ENCODE measurements around the gene ARMC3.
"Not testable (repeated sequence)": the region's sequence is repeated elsewhere in the genome, so short reads cannot be mapped to it uniquely, and the experiment has no call there.

The ARMC3 gene

GRCh38 chr10:22927166-22927565 lies 687 bp upstream of the ARMC3 start:
- DNase-seq (ENCODE audit: low spot score), result no peak

GRCh38 chr10:22929053-22929452 lies 1.2 kb downstream of the ARMC3 start:
- DNase-seq (ENCODE audit: low spot score), result not testable (repeated sequence)

GRCh38 chr10:22931948-22932347 lies 4.1 kb downstream of the ARMC3 start:
- no peak for DNase-seq (ENCODE audit: low spot score)

GRCh38 chr10:22932626-22933370 lies 4.9 kb downstream of the ARMC3 start:
- no peak for DNase-seq (ENCODE audit: low spot score)

DNA sequence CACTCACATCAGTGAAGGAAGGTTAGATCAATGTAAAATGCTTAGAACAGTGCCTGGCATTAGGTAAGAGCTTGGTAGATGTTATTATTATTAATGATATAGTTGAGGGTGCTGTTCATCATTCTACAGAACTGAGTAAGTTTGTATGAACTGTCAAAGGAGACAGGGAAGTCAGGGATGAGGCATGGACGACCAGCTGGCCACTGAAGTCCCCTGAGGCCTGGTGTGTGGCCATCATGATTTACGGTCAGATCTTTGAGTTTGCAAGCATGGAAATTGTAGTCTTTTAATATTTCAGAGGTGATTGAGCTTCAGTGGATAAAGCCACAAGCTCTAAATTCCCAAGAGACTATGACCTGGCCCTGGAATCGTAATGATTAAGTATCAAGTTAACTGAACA lies 6.9 kb downstream of the ARMC3 start:
- no peak for DNase-seq (ENCODE audit: low spot score)

- no peak for DNase-seq (ENCODE audit: low spot score)
These were observed 14.6 kb downstream of the ARMC3 start for GRCh38 chr10:22942437-22942836.

GRCh38 chr10:22945934-22946673 lies 18.3 kb downstream of the ARMC3 start:
- no peak for DNase-seq (ENCODE audit: low spot score)

- no peak for DNase-seq (ENCODE audit: low spot score)
These were observed 27.1 kb downstream of the ARMC3 start for GRCh38 chr10:22954970-22955369.

DNA sequence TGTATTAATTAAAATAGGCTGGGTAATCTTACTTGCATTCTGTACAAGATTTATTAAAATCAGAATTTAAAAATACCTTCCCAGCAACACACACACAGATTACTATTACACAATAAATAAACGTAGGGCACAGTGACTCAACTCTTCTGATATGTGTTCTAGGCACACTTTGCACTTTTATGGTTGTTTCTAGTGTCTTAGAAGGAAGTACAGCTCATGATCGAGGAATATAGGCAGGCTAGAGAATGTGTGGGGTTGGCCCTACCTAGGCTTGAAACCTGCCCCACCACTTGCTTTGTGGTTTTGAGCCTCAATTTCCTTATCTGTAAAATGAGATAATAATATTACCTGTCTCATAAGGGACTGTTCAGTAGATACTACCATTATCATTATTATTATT lies 30.5 kb downstream of the ARMC3 start:
- no peak for DNase-seq (ENCODE audit: low spot score)

DNA sequence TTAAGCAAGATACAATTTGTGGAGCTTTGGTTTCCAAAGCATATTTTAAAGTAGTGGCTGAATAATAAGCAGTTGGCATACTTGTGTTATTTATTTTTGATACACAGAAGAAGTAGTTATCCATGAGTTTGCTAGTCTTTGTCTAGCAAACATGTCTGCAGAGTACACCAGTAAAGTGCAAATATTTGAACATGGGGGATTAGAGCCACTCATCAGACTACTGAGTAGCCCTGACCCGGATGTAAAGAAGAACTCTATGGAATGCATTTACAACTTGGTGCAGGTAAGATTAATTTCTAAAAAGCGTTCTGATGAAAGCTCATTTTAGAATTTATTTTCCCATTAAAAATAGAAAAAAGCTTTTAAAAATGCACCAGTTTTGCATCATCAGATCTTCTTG lies 31.4 kb downstream of the ARMC3 start:
- DNase-seq (ENCODE audit: low spot score), result no peak

GRCh38 chr10:22959950-22960349 lies 32.1 kb downstream of the ARMC3 start:
- DNase-seq (ENCODE audit: low spot score), result no peak

- no peak for DNase-seq (ENCODE audit: low spot score)
These were observed 35.0 kb downstream of the ARMC3 start for GRCh38 chr10:22962817-22963216.

DNA sequence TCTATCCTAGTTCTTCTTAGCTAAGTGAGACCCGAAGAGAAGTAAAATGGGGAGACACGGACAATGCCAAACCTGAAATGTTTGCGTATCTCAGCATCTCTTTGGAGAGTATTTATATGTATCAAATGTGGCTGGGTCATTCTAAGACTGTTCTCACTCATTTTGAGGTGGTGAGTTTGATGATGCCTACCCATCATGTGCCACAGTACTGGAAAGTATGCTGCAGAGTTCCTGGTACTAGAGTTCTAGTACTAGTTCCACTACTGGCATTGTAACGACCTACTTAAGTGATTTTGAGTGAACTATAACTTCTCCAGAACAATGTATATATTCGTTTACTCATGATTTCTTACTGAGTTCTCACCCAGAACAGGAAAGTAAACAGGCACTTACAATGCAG lies 41.9 kb downstream of the ARMC3 start:
- no peak for DNase-seq (ENCODE audit: low spot score)

DNA sequence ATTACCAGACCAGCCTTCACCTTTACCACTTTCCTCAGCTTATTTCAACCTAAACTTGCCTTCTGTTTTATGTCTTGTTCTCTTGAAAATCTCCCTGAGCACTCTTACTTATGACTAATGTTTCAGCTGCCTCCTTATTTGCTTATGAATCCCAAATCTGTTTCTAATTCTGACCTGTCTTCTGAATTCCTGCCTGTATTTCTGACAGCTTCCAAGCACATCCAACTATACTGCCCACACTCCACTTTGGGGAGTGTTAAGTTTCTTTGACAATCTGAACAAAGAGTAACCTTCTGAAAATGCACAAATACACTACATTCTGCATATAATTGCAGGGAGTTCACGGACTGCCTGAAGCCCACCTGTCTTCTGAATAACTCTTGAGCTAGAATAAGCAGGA lies 48.7 kb downstream of the ARMC3 start:
- DNase-seq (ENCODE audit: low spot score), result no peak

- no peak for DNase-seq (ENCODE audit: low spot score)
These were observed 49.9 kb downstream of the ARMC3 start for GRCh38 chr10:22977751-22978150.

DNA sequence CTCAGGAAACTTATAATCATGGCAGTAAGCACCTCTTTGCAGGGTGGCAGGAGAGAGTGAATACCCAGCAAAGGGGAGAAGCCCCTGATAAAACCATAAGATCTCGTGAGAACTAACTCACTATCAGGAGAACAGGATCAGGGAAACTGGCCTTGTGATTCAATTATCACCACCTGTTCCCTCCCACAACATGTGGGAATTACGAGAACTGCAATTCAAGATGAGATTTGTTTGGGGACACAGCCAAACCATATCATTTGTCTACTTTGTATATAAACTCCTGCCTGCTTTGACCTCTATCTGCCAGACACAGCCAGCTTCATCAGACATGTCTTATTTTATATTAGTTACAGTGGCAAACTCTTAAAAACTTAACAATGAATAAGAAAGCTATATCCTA lies 50.4 kb downstream of the ARMC3 start:
- no peak for DNase-seq (ENCODE audit: low spot score)

DNA sequence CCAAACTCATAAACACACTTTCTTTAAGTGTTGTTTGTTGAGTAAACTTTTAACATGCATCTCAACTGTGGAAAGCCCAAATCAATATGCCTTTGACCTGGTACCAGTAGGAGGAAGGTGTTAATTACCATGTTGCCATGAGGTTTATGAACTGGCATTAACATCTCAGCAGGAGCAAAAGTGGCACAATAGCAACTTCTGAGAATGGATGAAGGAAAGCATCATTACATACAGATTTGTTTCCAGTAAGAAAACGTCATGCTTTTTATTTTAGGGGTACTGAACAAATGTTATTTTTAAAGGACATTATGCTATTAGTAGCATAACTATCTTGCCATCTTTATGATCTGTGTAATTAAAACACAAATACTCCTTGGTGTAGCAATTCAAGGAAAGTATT lies 51.1 kb downstream of the ARMC3 start:
- no peak for DNase-seq (ENCODE audit: low spot score)

GRCh38 chr10:22980822-22981221 lies 53.0 kb downstream of the ARMC3 start:
- no peak for DNase-seq (ENCODE audit: low spot score)

DNA sequence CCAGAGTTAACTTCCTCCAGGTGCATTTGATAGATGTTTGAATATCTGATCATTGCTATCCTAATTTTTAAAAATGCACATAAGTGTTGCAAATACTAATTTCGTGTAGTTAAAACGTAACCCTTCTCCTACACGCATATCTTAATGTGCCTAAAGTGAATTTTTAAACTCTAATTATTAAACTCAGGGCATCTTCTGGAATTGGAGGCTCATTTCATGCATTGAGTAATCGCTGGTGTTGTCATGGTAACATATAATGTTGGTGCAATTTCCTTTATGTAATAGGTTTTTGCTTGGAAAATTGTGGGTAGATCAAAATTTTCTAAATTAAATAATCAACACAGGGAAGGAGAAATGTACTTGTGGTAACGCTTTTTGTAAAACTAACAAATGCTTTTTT lies 56.2 kb downstream of the ARMC3 start:
- DNase-seq (ENCODE audit: low spot score), result no peak

- DNase-seq (ENCODE audit: low spot score), result no peak
These were observed 59.1 kb downstream of the ARMC3 start for GRCh38 chr10:22986771-22987542.

DNA sequence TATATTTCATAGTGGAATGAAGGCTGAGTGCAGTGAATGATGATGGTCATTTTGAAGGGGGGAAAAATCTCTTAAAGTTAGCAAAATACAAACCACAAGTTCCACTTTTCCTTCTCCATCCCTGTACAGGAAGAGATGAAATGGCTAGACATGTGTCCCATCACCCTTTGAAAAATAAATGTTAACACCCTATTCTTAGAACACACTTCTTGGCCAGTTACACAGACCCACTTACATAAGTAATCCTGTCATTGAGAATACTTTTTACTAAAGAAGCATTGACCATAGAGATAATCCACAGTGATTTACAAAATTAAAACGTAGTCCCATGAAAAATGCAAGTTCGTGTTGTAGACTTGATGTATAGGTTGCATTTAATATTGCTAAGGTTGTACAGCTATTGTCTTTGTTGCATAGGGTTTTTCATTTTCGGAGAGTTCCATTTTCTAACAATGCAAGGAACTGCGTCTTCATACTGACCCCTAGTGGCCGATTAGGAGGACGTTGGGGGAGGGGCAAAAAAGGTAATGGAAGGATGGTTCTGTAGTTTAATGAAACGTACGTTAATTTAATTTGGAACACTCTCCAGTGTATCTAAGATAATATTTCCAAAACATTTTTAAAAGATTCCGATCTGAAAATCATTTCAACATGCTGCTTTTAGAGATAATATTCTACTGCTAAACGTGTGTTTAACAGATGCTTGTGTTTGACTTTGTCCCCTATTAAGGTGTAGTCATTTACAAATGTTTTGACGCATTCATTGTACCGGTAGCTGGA lies 60.9 kb downstream of the ARMC3 start:
- DNase-seq (ENCODE audit: low spot score), result peak; percentile 55

- no peak for DNase-seq (ENCODE audit: low spot score)
These were observed 62.6 kb downstream of the ARMC3 start for GRCh38 chr10:22990443-22990842.
